ENCODE results near the gene TAOK3.
A peak's percentile ranks its signal among the peaks of the same experiment; 100 is the strongest.

The TAOK3 gene

GRCh38 chr12:118377021-118377883 is 4.5 kb upstream of the TAOK3 start:
- H3K4me3 ChIP-seq (ENCODE audit: low read length): peak overlapping the region; percentile 93
- TF ChIP-seq, protein P1, sequence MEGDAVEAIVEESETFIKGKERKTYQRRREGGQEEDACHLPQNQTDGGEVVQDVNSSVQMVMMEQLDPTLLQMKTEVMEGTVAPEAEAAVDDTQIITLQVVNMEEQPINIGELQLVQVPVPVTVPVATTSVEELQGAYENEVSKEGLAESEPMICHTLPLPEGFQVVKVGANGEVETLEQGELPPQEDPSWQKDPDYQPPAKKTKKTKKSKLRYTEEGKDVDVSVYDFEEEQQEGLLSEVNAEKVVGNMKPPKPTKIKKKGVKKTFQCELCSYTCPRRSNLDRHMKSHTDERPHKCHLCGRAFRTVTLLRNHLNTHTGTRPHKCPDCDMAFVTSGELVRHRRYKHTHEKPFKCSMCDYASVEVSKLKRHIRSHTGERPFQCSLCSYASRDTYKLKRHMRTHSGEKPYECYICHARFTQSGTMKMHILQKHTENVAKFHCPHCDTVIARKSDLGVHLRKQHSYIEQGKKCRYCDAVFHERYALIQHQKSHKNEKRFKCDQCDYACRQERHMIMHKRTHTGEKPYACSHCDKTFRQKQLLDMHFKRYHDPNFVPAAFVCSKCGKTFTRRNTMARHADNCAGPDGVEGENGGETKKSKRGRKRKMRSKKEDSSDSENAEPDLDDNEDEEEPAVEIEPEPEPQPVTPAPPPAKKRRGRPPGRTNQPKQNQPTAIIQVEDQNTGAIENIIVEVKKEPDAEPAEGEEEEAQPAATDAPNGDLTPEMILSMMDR (conservative IDR thresholded peaks at IDR 0.05; ENCODE audit: low read length): no peak
- DNase-seq (ENCODE audit: low read depth): no peak

GRCh38 chr12:118376089-118377020 is 3.6 kb upstream of the TAOK3 start, which contains the start of gene SUDS3:
TSS of gene SUDS3 (plus strand) at chr12:118376555. CDS start at chr12:118376692, 137 bp downstream.
- TF ChIP-seq, protein P1 (conservative IDR thresholded peaks at IDR 0.05; ENCODE audit: low read length): peak; percentile 96

GRCh38 chr12:118375348-118375747 is 2.6 kb upstream of the TAOK3 start:
- TF ChIP-seq, protein P1 (conservative IDR thresholded peaks at IDR 0.05; ENCODE audit: low read length): no peak
- H3K4me3 ChIP-seq (ENCODE audit: low read length): peak overlapping the region; percentile 93

More at GRCh38 chr12:118376089-118377020, 3.6 kb upstream of the TAOK3 start, which contains the start of gene SUDS3:
- DNase-seq (ENCODE audit: low read depth): peak; percentile 63
- H3K4me3 ChIP-seq (ENCODE audit: low read length): peak within 1 kb of the TSS; percentile 93

DNA sequence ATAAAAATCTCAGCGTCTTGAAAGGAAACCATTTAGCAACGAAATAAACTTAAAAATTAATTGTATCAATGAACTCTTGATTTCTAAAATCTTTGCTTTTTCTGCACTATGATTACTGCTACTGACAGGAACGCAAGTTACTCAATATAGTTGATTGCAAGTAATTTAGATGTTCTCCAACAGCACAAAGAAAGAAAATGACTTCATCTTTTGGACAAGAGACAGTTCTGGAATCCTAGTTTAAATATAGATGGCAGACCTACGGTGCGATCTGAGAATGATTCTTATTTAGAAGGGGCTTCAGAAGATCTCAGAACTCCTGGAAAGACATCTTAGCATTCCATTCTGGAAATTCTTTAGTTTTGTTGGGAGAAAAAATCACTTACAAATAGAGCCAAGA is 2.2 kb upstream of the TAOK3 start:
- peak; percentile 84 for DNase-seq (ENCODE audit: low read depth)
- TF ChIP-seq, protein P1 (conservative IDR thresholded peaks at IDR 0.05; ENCODE audit: low read length): no peak
- H3K4me3 ChIP-seq (ENCODE audit: low read length): peak overlapping the region; percentile 93

More at GRCh38 chr12:118375348-118375747, 2.6 kb upstream of the TAOK3 start:
- DNase-seq (ENCODE audit: low read depth): no peak

DNA sequence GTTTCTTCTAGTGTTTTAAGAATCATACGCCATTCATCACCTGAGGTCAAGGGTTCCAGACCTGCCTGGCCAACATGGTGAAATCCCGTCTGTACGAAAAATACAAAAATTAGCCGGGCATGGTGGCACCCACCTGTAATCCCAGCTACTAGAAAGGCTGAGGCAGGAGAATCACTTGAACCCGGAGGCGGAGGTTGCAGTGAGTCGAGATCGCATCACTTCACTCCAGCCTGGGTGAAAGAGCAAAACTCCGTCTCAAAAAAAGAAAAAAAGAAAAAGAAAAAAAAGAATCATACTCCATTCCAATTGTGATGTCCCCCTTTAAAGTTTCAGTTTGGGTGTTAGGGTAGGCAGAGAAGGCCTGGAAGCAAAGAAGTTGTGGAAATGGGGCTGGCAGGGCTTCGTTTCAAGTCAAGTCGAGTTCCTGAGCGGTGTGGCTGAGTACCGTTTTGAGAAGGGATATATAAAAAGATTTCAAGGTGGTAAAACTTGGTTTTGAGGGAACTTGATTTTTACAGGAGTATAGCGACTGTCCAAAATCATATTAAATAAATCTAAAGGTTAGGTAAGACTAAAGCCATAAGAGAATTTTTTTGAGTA is 1.5 kb upstream of the TAOK3 start:
- TF ChIP-seq, protein P1 (conservative IDR thresholded peaks at IDR 0.05; ENCODE audit: low read length): no peak
- no peak overlapping the region; the same call in 1 of the 2 replicates for H3K4me3 ChIP-seq (ENCODE audit: low read length)
- no peak for DNase-seq (ENCODE audit: low read depth)

GRCh38 chr12:118373616-118374015 is 909 bp upstream of the TAOK3 start:
- TF ChIP-seq, protein P1 (conservative IDR thresholded peaks at IDR 0.05; ENCODE audit: low read length): no peak
- H3K4me3 ChIP-seq (ENCODE audit: low read length): peak overlapping the region; percentile 84
- no peak for DNase-seq (ENCODE audit: low read depth)

Data from AG10803 (cell line).